Parietal lobe (tissue), 2 donors: Measurements from ENCODE around the gene PLPPR1. TPM values are rescaled to one million over a fixed set of nuclear protein-coding genes. Genes with fewer than 3 reads are reported as not detected.

Experiments
- small RNA-seq: library from RNA; depleted of rRNA; stranded (forward); fragments of <200 nt; gene quantifications from one replicate; pipeline ENCODE3, GENCODE V24; 2014; ENCODE audit warnings: low replicate concordance
- total RNA-seq: library from RNA; depleted of rRNA; stranded (reverse); fragments of >200 nt; gene quantifications from one replicate; pipeline ENCODE4 v1.2.3, GENCODE V29; 2014

Gene PLPPR1
- total RNA-seq = 169 TPM

DNA sequence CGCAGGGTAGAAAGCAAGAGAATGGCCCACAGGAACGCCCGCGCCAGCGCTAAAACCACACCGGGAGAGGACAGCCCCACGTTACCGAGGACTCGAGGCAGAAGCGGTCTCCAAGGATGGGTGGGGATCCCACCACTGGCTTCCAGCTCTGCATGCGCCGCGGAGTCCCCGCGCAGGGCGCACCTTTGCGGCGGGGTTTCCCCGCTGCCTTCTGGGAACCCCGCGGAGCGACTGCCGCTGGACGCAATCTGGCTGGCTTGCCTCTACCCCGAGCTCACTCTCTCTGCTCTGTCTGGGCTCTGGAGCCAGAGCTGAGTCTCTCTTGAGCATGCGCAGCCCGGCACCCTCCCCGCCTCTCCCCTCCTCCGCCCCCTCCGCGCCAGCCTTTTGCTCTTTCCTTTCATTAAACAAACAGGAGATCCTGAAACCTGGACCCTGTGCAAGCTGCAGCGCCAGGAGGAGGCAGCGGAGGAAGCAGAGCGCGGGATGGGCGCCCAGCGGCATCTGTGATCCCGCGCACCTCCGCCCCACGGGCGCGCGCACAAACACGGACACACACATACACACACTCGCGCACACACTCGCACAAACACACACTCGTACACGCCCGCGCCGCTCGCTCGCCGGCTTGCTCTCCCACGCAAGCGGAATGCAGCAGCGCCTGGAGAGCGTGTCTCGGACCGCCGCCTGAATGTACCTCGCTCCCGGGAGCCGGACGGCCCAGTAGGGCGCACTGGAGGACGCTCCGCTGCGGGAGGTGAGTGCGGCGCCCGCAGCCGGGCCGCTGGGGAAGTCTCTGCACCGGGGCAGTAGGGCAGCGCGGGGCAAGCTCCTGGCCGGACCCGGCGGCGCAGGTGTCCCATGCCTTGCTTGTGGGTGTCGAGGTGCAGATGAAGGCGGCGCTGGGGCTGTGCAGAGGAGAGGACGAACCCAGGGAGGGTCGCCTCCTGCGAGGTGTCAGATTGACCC, at the start of gene PLPPR1:
PLPPR1 (plus strand) TSS at position 382 of the 969 bp plus-strand sequence.

Small RNA genes lying within 50 kb of the gene (small RNA-seq; reads per million reads assigned to genes)
- gene RF00322 = not detected
